ENCODE data around the gene CFAP69. TPM values are rescaled to one million over a fixed set of nuclear protein-coding genes. Genes with fewer than 3 reads are reported as not detected.
A peak's percentile ranks its signal among the peaks of the same experiment; 100 is the strongest.

CFAP69 gene
- total RNA-seq = 36.1 TPM

GRCh38 chr7:90244909-90245851, at the start of gene CFAP69:
TSS of gene CFAP69 (plus strand) at chr7:90245174. CDS start at chr7:90245425, 251 bp downstream.
- DNase-seq (ENCODE audit: low spot score) (peak; percentile 96), ATAC-seq (peak; percentile 97)
- intact Hi-C loops (cut with DNase I) = no loop called here

- ATAC-seq (no peak), DNase-seq (ENCODE audit: low spot score) (no peak)
- intact Hi-C loops (cut with DNase I) = no loop called here
Observed at GRCh38 chr7:90201500-90202195, 43.3 kb upstream of the CFAP69 start.

- intact Hi-C loops (cut with DNase I) = no loop called here
- ATAC-seq = no peak
- DNase-seq (ENCODE audit: low spot score) = no peak
Observed at GRCh38 chr7:90207956-90208355, 37.0 kb upstream of the CFAP69 start.

GRCh38 chr7:90209776-90210175, 35.2 kb upstream of the CFAP69 start:
- intact Hi-C loops (cut with DNase I) = no loop called here
- ATAC-seq = no peak

GRCh38 chr7:90210475-90210874, 34.5 kb upstream of the CFAP69 start:
- no peak for DNase-seq (ENCODE audit: low spot score)
- no peak for ATAC-seq
- intact Hi-C loops (cut with DNase I) = no loop called here

More at GRCh38 chr7:90209776-90210175, 35.2 kb upstream of the CFAP69 start:
- DNase-seq (ENCODE audit: low spot score) = no peak

GRCh38 chr7:90210981-90211380, 34.0 kb upstream of the CFAP69 start:
- ATAC-seq (peak; percentile 23), DNase-seq (ENCODE audit: low spot score) (no peak)
- intact Hi-C loops (cut with DNase I) = no loop called here

GRCh38 chr7:90211391-90212148, 33.4 kb upstream of the CFAP69 start, which contains the start of gene STEAP2:
TSS of gene STEAP2 (plus strand) at chr7:90211740. CDS start at chr7:90225083, 13,343 bp downstream.
- DNase-seq (ENCODE audit: low spot score) (peak; percentile 94), ATAC-seq (peak; percentile 98)
- intact Hi-C loops (cut with DNase I) = no loop called here

- intact Hi-C loops (cut with DNase I) = no loop called here
- no peak for ATAC-seq
- no peak for DNase-seq (ENCODE audit: low spot score)
Observed at GRCh38 chr7:90212149-90212495, 32.9 kb upstream of the CFAP69 start.

GRCh38 chr7:90213521-90213920, 31.5 kb upstream of the CFAP69 start:
- DNase-seq (ENCODE audit: low spot score) (no peak), ATAC-seq (no peak)
- intact Hi-C loops (cut with DNase I) = no loop called here

GRCh38 chr7:90216080-90216674, 28.8 kb upstream of the CFAP69 start:
- DNase-seq (ENCODE audit: low spot score) = no peak
- ATAC-seq = no peak
- intact Hi-C loops (cut with DNase I) = no loop called here

GRCh38 chr7:90216771-90217170, 28.2 kb upstream of the CFAP69 start:
- ATAC-seq = peak; percentile 25
- no peak for DNase-seq (ENCODE audit: low spot score)
- intact Hi-C loops (cut with DNase I) = no loop called here

GRCh38 chr7:90222390-90222789, 22.6 kb upstream of the CFAP69 start:
- no peak for ATAC-seq
- intact Hi-C loops (cut with DNase I) = no loop called here
- no peak for DNase-seq (ENCODE audit: low spot score)

- peak; percentile 89 for ATAC-seq
- intact Hi-C loops (cut with DNase I) = no loop called here
- peak; percentile 62 for DNase-seq (ENCODE audit: low spot score)
Observed at GRCh38 chr7:90222811-90223725, 21.9 kb upstream of the CFAP69 start.

GRCh38 chr7:90224195-90224594, 20.8 kb upstream of the CFAP69 start:
- intact Hi-C loops (cut with DNase I) = no loop called here
- DNase-seq (ENCODE audit: low spot score) (no peak), ATAC-seq (no peak)

- intact Hi-C loops (cut with DNase I) = no loop called here
- DNase-seq (ENCODE audit: low spot score) = no peak
- ATAC-seq = no peak
Observed at GRCh38 chr7:90225181-90225580, 19.8 kb upstream of the CFAP69 start.

- intact Hi-C loops (cut with DNase I) = no loop called here
- no peak for ATAC-seq
- no peak for DNase-seq (ENCODE audit: low spot score)
Observed at GRCh38 chr7:90225601-90226000, 19.4 kb upstream of the CFAP69 start.

- intact Hi-C loops (cut with DNase I) = no loop called here
- ATAC-seq = no peak
- DNase-seq (ENCODE audit: low spot score) = no peak
Observed at GRCh38 chr7:90227259-90227658, 17.7 kb upstream of the CFAP69 start.

- intact Hi-C loops (cut with DNase I) = no loop called here
- ATAC-seq (no peak), DNase-seq (ENCODE audit: low spot score) (no peak)
Observed at GRCh38 chr7:90229682-90230081, 15.3 kb upstream of the CFAP69 start.
